Neuronal stem cell (in vitro differentiated cells): Measurements from ENCODE around the gene CCDC197.

ENCODE experiments used
- DNase-seq: peaks from one replicate; pipeline ENCODE4 v3.0.0-alpha.2; 2013; ENCODE audit warnings: low spot score
- H2AFZ ChIP-seq: one replicate; pipeline ENCODE4 v1.6.1; 2013; ENCODE audit warnings: mild to moderate bottlenecking, low read length, inconsistent platforms
- H2AK5ac ChIP-seq: 2 replicates; pipeline ENCODE4 v1.6.1; 2013; ENCODE audit warnings: low read depth, mild to moderate bottlenecking, inconsistent platforms, low read length, moderate library complexity, mixed read lengths
- H2BK120ac ChIP-seq: 2 replicates; pipeline ENCODE4 v1.6.1; 2013; ENCODE audit warnings: low read depth, mild to moderate bottlenecking, inconsistent platforms, low read length, moderate library complexity, mixed read lengths
- H2BK12ac ChIP-seq: one replicate; pipeline ENCODE4 v1.6.1; 2013; ENCODE audit warnings: low read length, inconsistent platforms
- H2BK15ac ChIP-seq: 2 replicates; pipeline ENCODE4 v1.6.1; 2013; ENCODE audit warnings: mild to moderate bottlenecking, low read length, inconsistent platforms, mixed read lengths
- H2BK5ac ChIP-seq: one replicate; pipeline ENCODE4 v1.6.1; 2013; ENCODE audit warnings: inconsistent platforms, mild to moderate bottlenecking, low read length, moderate library complexity
- H3K14ac ChIP-seq: one replicate; pipeline ENCODE4 v1.6.1; 2013; ENCODE audit warnings: low read length, inconsistent platforms
- H3K18ac ChIP-seq: 2 replicates; pipeline ENCODE4 v1.6.1; 2013; ENCODE audit warnings: low read length, inconsistent platforms
- H3K23ac ChIP-seq: 2 replicates; pipeline ENCODE4 v1.6.1; 2013; ENCODE audit warnings: low read depth, mild to moderate bottlenecking, mixed read lengths, low read length, inconsistent platforms; ENCODE audit not compliant: poor library complexity
- H3K27ac ChIP-seq: replicated peaks from 3 replicates; pipeline ENCODE4 v1.5.1; 2013; ENCODE audit warnings: low read length, inconsistent platforms
- H3K27me3 ChIP-seq, 3 experiments: 2 replicates each; pipeline ENCODE4 v1.6.1; 2013; ENCODE audit warnings: low read length in 3 of 3, mild to moderate bottlenecking in 2 of 3, inconsistent platforms in 1 of 3, low read depth in 1 of 3, mixed read lengths in 1 of 3, moderate library complexity in 1 of 3; ENCODE audit not compliant: control insufficient read depth in 3 of 3, insufficient read depth in 3 of 3
- H3K36me3 ChIP-seq, 2 donors: replicated peaks in 1 of 2; 2 replicates each; pipeline ENCODE4 v1.6.1; 2013; ENCODE audit warnings: low read length in 2 of 2; ENCODE audit not compliant: control insufficient read depth in 2 of 2, insufficient read depth in 2 of 2
- H3K4ac ChIP-seq: 2 replicates; pipeline ENCODE4 v1.6.1; 2013; ENCODE audit warnings: inconsistent platforms, mild to moderate bottlenecking, low read length, moderate library complexity
- H3K4me1 ChIP-seq, 2 donors: 1 replicate in 1 of 2; 2 replicates in 1 of 2; pipeline ENCODE4 v1.6.1; 2013; ENCODE audit warnings: low read length in 2 of 2, low read depth in 1 of 2; ENCODE audit not compliant: control insufficient read depth in 2 of 2, insufficient read depth in 1 of 2
- H3K4me2 ChIP-seq: one replicate; pipeline ENCODE4 v1.6.1; 2013; ENCODE audit warnings: mild to moderate bottlenecking, low read length, inconsistent platforms; ENCODE audit not compliant: insufficient read depth, poor library complexity, severe bottlenecking
- H3K4me3 ChIP-seq, 2 donors: 2 replicates each; pipeline ENCODE4 v1.5.1; 2013; ENCODE audit warnings: low read length in 2 of 2, mild to moderate bottlenecking in 2 of 2, inconsistent platforms in 1 of 2, moderate library complexity in 1 of 2
- H3K79me1 ChIP-seq: one replicate; pipeline ENCODE4 v1.6.1; 2013; ENCODE audit warnings: low read depth, mild to moderate bottlenecking, inconsistent platforms, low read length, moderate library complexity
- H3K9ac ChIP-seq: one replicate; pipeline ENCODE4 v1.6.1; 2013; ENCODE audit warnings: mild to moderate bottlenecking, low read depth, low read length, inconsistent platforms; ENCODE audit not compliant: poor library complexity
- H3K9me3 ChIP-seq, 2 donors: replicated peaks in 1 of 2; 2 replicates each; pipeline versions ENCODE3 to v1.6.1; 2013; ENCODE audit warnings: low read length in 2 of 2, mild to moderate bottlenecking in 2 of 2, inconsistent platforms in 1 of 2, low read depth in 1 of 2, mixed read lengths in 1 of 2, moderate library complexity in 1 of 2; ENCODE audit not compliant: control insufficient read depth in 2 of 2, insufficient read depth in 1 of 2
- H4K8ac ChIP-seq: one replicate; pipeline ENCODE4 v1.6.1; 2013; ENCODE audit warnings: low read depth, mild to moderate bottlenecking, inconsistent platforms, low read length, moderate library complexity
- H4K91ac ChIP-seq: one replicate; pipeline ENCODE4 v1.6.1; 2013; ENCODE audit warnings: low read length, low read depth, mild to moderate bottlenecking, inconsistent platforms; ENCODE audit not compliant: poor library complexity
- WGBS, 2 donors: extraction: QIAGEN DNeasy Blood & Tissue Kit; methylation state at CpG; one replicate each; pipeline ENCODE4 v1.1.7; 2013; ENCODE audit warnings: missing lambda C conversion rate in 2 of 2, mixed read lengths in 1 of 2; ENCODE audit not compliant: insufficient read length in 2 of 2, insufficient replicate concordance in 1 of 2; ENCODE audit errors: extremely low coverage in 2 of 2; 5-methylcytosine and 5-hydroxymethylcytosine counted together

Gene CCDC197

DNA sequence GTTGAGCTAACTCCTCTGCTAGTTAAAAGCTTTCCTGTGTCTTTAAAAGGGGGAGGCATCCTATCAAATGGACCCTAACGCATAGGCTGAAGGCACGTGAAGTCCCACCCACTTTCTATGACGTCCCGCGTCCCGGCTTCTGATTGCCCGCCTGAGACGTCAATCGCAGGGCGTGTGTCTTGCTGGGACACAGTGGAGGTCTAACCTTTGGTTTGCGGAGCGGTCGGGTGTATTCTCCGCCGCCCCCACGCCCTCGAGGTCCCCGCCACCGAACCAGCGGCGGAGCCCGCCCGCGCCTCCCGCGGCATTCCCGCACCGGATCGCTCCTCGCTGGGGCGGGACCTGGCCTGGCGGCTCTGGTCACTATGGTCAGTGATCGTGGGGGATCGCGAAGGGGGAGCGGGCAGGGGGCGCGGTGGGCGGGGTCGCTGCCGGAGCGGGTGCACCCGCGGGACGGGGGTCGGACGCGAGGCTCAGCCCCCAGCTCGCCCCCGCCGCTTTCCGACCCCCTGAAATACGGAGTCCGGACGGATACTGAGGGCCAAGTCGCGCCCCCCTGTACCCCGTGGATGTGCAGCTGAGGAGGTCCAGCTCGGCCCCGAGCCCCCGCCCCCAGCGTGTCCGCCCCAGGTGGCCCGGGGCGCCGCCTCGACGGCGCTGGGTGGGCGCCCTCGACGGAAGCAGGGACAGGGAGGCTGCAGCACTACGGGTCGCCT, 29.2 kb downstream of the CCDC197 start, which contains the start of gene OTUB2:
OTUB2 (plus strand) TSS at position 168 of the 716 bp plus-strand sequence; CDS start at position 366, 198 bp downstream.
- peak within 1 kb of the TSS; percentile 95 for H2AK5ac ChIP-seq
- no peaks in the 10 kb centered on the region for H3K27me3 ChIP-seq
- H3K4ac ChIP-seq: no peak within 1 kb of the TSS
- H3K14ac ChIP-seq: peak within 1 kb of the TSS; percentile 23
- H3K36me3 ChIP-seq: no peaks in the 10 kb centered on the region
- H2BK12ac ChIP-seq: no peak within 1 kb of the TSS
- H3K4me3 ChIP-seq: peak within 1 kb of the TSS; percentile 55 to 82
- no peaks in the 10 kb centered on the region for H3K79me1 ChIP-seq
- H4K8ac ChIP-seq: no peak within 1 kb of the TSS
- H3K4me2 ChIP-seq: peak within 1 kb of the TSS; percentile 52
- H2BK5ac ChIP-seq: no peak within 1 kb of the TSS
- peak within 1 kb of the TSS; percentile 14 for H4K91ac ChIP-seq
- WGBS, 2 donors: no CpG with 5 or more reads among the region's 74 CpGs
- no peak within 1 kb of the TSS for H2BK15ac ChIP-seq
- no peaks in the 10 kb centered on the region for H3K9me3 ChIP-seq
- peak; percentile 99 for DNase-seq
- H3K4me1 ChIP-seq: peaks cover 16 to 28% of the 10 kb centered on the region in 2 donors
- H3K23ac ChIP-seq: no peak within 1 kb of the TSS
- H2AFZ ChIP-seq: peak within 1 kb of the TSS; percentile 98
- H2BK120ac ChIP-seq: no peak within 1 kb of the TSS
- H3K27ac ChIP-seq: no peak within 1 kb of the TSS
- peak within 1 kb of the TSS; percentile 84 for H3K9ac ChIP-seq
- peak within 1 kb of the TSS; percentile 97 for H3K18ac ChIP-seq

DNA sequence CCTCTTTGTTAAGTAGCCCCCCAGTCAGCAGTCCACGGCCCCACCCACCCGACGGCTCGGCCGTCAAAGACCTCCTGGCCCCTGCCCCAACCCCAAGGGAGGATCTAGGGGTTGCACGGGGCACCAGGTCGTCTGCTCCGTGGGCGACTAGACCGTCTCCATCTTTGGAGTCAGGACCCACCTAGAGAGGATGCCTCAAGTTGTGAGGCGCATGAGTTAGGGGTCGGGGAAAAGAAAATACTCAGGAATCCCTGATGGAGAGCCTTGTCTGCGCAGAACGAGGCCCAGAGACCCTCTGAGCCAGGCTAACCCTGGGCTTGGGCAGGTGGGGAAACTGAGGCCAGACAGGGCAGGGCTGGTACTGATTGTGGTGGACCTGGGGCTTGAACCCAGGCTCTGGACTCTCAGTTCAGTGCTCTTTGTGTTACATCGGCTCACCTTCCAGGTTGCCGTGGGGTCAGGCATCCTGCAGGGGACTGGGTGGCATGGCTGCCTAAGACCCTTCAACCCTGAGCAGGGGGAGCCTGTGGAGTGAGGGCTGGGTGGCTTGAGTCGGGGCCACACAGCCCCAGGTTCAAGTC, 29.9 kb downstream of the CCDC197 start:
- no CpG with 5 or more reads among the region's 17 CpGs for WGBS, 2 donors
- H3K4me3 ChIP-seq: peak overlapping the region; percentile 55 to 82
- no peak overlapping the region for H4K8ac ChIP-seq

DNA sequence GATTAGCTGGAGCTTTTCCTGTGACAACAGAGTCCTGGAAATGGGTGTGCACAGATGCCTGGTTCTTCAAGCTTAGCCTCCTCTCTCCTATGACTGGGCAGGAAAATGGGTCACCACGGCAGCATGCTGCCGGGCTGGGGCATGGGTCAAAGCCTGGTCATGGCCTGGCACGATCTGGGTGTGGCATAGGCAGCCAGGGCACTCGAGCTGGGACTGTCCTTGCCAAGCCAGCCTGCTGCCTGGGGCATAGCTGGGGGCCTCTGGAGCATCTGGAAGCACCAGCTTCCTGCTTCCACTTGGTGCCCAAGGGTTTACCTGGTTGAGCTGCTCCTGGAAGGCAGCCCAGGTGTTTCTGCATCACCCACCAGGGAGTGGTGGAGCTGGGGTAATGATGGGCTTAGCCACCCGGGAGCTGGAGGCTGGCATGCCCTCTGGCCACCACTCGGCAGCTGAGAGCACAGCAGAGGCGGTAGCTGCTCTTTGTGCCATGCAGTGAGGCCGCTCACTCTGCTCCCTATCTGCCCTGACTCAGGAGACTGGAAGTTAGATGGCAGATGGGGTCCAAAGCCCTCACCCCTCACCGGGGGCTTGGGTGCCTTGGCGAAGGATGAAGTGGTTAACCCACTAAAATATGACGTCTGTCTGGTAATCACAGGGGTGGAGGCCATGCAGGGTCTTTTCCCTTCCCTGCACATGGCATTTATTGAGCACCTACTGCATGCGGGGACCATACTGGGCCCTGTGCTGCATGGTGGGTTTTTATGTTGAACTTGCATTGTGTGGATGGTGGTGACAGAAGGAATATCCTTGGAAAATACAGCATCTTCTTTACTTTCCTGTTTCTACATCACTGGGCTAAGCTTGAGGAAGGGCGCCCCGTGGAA, 30.7 kb downstream of the CCDC197 start:
- H4K91ac ChIP-seq: no peak overlapping the region
- no peak overlapping the region for H3K9ac ChIP-seq
- peak overlapping the region; percentile 31 for H3K23ac ChIP-seq
- no CpG with 5 or more reads among the region's 14 CpGs for WGBS, 2 donors
- H3K4ac ChIP-seq: no peak overlapping the region
- H3K79me1 ChIP-seq: no peaks in the 10 kb centered on the region
- no peak overlapping the region for H2BK5ac ChIP-seq
- H3K4me2 ChIP-seq: peak overlapping the region; percentile 20
- no peak for DNase-seq
- no peak overlapping the region for H4K8ac ChIP-seq
- H3K36me3 ChIP-seq: no peaks in the 10 kb centered on the region
- peak overlapping the region; percentile 42 for H2BK12ac ChIP-seq
- peak overlapping the region; percentile 95 for H2AK5ac ChIP-seq
- H3K4me1 ChIP-seq: peaks cover 5 to 14% of the 10 kb centered on the region in 2 donors
- H2AFZ ChIP-seq: no peak overlapping the region
- H2BK120ac ChIP-seq: no peak overlapping the region
- H3K14ac ChIP-seq: no peak overlapping the region
- no peak overlapping the region for H3K18ac ChIP-seq
- no peak overlapping the region for H3K4me3 ChIP-seq
- H3K27me3 ChIP-seq: no peaks in the 10 kb centered on the region
- no peak overlapping the region for H3K27ac ChIP-seq
- H2BK15ac ChIP-seq: no peak overlapping the region
- no peaks in the 10 kb centered on the region for H3K9me3 ChIP-seq

More for the DNA sequence above, 29.9 kb downstream of the CCDC197 start:
- no peak overlapping the region for H2BK5ac ChIP-seq
- H3K18ac ChIP-seq: peak overlapping the region; percentile 45
- no peak overlapping the region for H3K27ac ChIP-seq
- H3K9ac ChIP-seq: peak overlapping the region; percentile 84
- H2BK12ac ChIP-seq: no peak overlapping the region
- peak overlapping the region; percentile 12 for H3K14ac ChIP-seq
- H2BK15ac ChIP-seq: no peak overlapping the region
- peak overlapping the region; percentile 95 for H2AK5ac ChIP-seq
- no peaks in the 10 kb centered on the region for H3K79me1 ChIP-seq
- no peak overlapping the region for H2BK120ac ChIP-seq
- no peaks in the 10 kb centered on the region for H3K27me3 ChIP-seq
- no peak overlapping the region for H3K4ac ChIP-seq
- H3K9me3 ChIP-seq: no peaks in the 10 kb centered on the region
- H3K4me1 ChIP-seq: peaks cover 13 to 21% of the 10 kb centered on the region in 2 donors
- peak overlapping the region; percentile 98 for H2AFZ ChIP-seq
- DNase-seq: no peak
- H3K4me2 ChIP-seq: peak overlapping the region; percentile 52
- no peaks in the 10 kb centered on the region for H3K36me3 ChIP-seq
- H4K91ac ChIP-seq: no peak overlapping the region
- H3K23ac ChIP-seq: no peak overlapping the region
